Keratinocyte (primary cell): Measurements from ENCODE around the gene CCT7. TPM values are rescaled to one million over a fixed set of nuclear protein-coding genes. Genes with fewer than 3 reads are reported as not detected.

Experiments
- DNase-seq: peaks from one replicate; pipeline ENCODE4 v3.0.0-alpha.2; 2011; ENCODE audit warnings: low read depth, missing footprints, low spot score
- FAIRE-seq: peaks from 2 replicates; lab custom pipeline; 2011; peaks lifted over from hg19 to GRCh38; lab: Jason Lieb, UNC
- H2AFZ ChIP-seq: 2 replicates; pipeline ENCODE4 v1.6.0; 2012; ENCODE audit warnings: low read length, control low read depth, inconsistent platforms; ENCODE audit not compliant: control insufficient read depth
- H3K27ac ChIP-seq: 2 replicates; pipeline ENCODE4 v1.5.1; 2011; ENCODE audit warnings: low read length; ENCODE audit not compliant: control insufficient read depth, insufficient read depth
- H3K27me3 ChIP-seq: 3 replicates; pipeline ENCODE4 v1.6.0; 2011; ENCODE audit warnings: low read length; ENCODE audit not compliant: control insufficient read depth, insufficient read depth; ENCODE audit errors: extremely low read depth
- H3K36me3 ChIP-seq, 2 experiments: 2 replicates in 1 of 2; 3 replicates in 1 of 2; pipeline ENCODE4 v1.5.1; 2011; ENCODE audit warnings: low read length in 2 of 2, mild to moderate bottlenecking in 1 of 2; ENCODE audit not compliant: control insufficient read depth in 2 of 2, insufficient read depth in 2 of 2; ENCODE audit errors: extremely low read depth in 1 of 2
- H3K4me1 ChIP-seq: 3 replicates; pipeline ENCODE4 v1.5.1; 2011; ENCODE audit warnings: low read length; ENCODE audit not compliant: control insufficient read depth, insufficient read depth; ENCODE audit errors: extremely low read depth
- H3K4me2 ChIP-seq: 3 replicates; pipeline ENCODE4 v1.6.0; 2011; ENCODE audit warnings: low read depth, low read length; ENCODE audit not compliant: control insufficient read depth, insufficient read depth; ENCODE audit errors: extremely low read depth
- H3K4me3 ChIP-seq, 3 experiments: fragments of 200-600 bp in 1 of 3; sonication (generic) in 1 of 3; 2 replicates in 2 of 3; 3 replicates in 1 of 3; pipeline ENCODE4 v1.5.1; 2011 to 2016; ENCODE audit warnings: low read length in 3 of 3, mild to moderate bottlenecking in 3 of 3, control low read depth in 2 of 3, inconsistent platforms in 1 of 3, low read depth in 1 of 3, mixed read lengths in 1 of 3, mixed run types in 1 of 3, moderate library complexity in 1 of 3; ENCODE audit not compliant: control insufficient read depth in 2 of 3, insufficient read depth in 2 of 3; ENCODE audit errors: extremely low read depth in 1 of 3
- H3K79me2 ChIP-seq: 2 replicates; pipeline ENCODE4 v1.6.0; 2012; ENCODE audit warnings: low read length; ENCODE audit not compliant: control insufficient read depth, insufficient read depth
- H3K9ac ChIP-seq: 3 replicates; pipeline ENCODE4 v1.6.0; 2011; ENCODE audit warnings: low read length; ENCODE audit not compliant: control insufficient read depth, insufficient read depth; ENCODE audit errors: extremely low read depth
- H3K9me1 ChIP-seq: 3 replicates; pipeline ENCODE4 v1.6.0; 2011; ENCODE audit warnings: low read length; ENCODE audit not compliant: control insufficient read depth, insufficient read depth; ENCODE audit errors: extremely low read depth
- H3K9me3 ChIP-seq: 2 replicates; pipeline ENCODE4 v1.5.1; 2012; ENCODE audit warnings: low read depth, low read length; ENCODE audit not compliant: control insufficient read depth
- H4K20me1 ChIP-seq: 3 replicates; pipeline ENCODE4 v1.6.0; 2011; ENCODE audit warnings: low read length; ENCODE audit not compliant: control insufficient read depth, insufficient read depth; ENCODE audit errors: extremely low read depth
- CTCF ChIP-seq, 3 experiments: IDR thresholded peaks in 1 of 3; conservative IDR thresholded peaks in 1 of 3; optimal IDR thresholded peaks in 1 of 3; 2 replicates in 2 of 3; 3 replicates in 1 of 3; pipeline versions ENCODE3 to v1.5.1; 2011; ENCODE audit warnings: low read length in 3 of 3, mild to moderate bottlenecking in 3 of 3, moderate library complexity in 2 of 3, control low read depth in 1 of 3, inconsistent platforms in 1 of 3; ENCODE audit not compliant: insufficient read depth in 2 of 3; ENCODE audit errors: extremely low read depth in 1 of 3
- EZH2 ChIP-seq: IDR thresholded peaks from one replicate; pipeline ENCODE4 v1.6.1; 2012; ENCODE audit warnings: inconsistent platforms, mild to moderate bottlenecking, low read length, moderate library complexity
- dilution Hi-C: fragments of 300-500 bp; cut with MboI; formaldehyde crosslinking; loops from one replicate; pipeline ENCODE4 v1.7.0; 2020; ENCODE audit warnings: low sequenced_read_pairs; ENCODE audit not compliant: extremely low pct_ligation_motif_present
- polyA plus RNA-seq, 5 experiments: library from polyadenylated mRNA; depleted of rRNA in 3 of 5; stranded (reverse) in 3 of 5; stranded (forward) in 1 of 5; unstranded in 1 of 5; fragments of >200 nt; gene quantifications; 1 replicate in 1 of 5; 2 replicates in 3 of 5; 3 replicates in 1 of 5; pipeline versions ENCODE4 v1.2.1 to v1.2.3, GENCODE V29; 2011 to 2012; ENCODE audit warnings: missing spikeins in 2 of 5, low read depth in 1 of 5, low replicate concordance in 1 of 5
- small RNA-seq, 3 experiments: library from RNA; depleted of rRNA; stranded (forward); fragments of <200 nt; gene quantifications; one replicate each; pipeline ENCODE3, GENCODE V24; 2012; ENCODE audit warnings: low read depth in 3 of 3, low replicate concordance in 1 of 3; ENCODE audit not compliant: insufficient read length in 3 of 3

Gene CCT7
- polyA plus RNA-seq, 1 donor (not counting 4 experiments of a cell fraction or from before 2014, with no cell fraction given) = 357 TPM

DNA sequence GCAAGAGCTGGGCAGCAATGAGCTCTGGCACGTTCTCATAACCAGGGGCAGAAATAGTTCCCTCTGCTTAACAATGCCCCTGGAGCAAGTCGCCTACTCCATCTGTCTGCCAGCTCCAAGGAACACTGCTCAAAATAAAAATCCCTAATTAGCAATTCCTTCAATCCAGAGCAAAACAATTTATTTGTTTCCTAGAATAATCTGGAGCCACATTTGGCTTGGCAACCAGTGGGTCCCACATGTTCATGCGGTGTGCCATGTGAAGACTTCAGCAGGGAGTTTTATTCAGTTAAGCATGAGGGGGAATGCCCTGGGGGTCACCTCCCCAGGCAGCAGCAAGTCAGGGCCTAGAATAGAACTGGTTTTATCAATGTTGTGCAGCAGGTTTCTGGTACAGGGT lies 66.8 kb downstream of the CCT7 start:
- Histone ChIP-seq H3K4me3 (no peak overlapping the region), H3K9ac (no peak overlapping the region), H2AFZ (no peak overlapping the region), H3K9me1 (no peaks in the 10 kb centered on the region), H3K4me1 (no peaks in the 10 kb centered on the region), H3K9me3 (no peaks in the 10 kb centered on the region), H4K20me1 (no peaks in the 10 kb centered on the region), H3K79me2 (no peaks in the 10 kb centered on the region), H3K27me3 (peaks cover 25% of the 10 kb centered on the region), H3K4me2 (no peak overlapping the region), H3K27ac (no peak overlapping the region), H3K36me3 (no peaks in the 10 kb centered on the region)
- dilution Hi-C loops = no loop called here
- FAIRE-seq (no peak), DNase-seq (no peak)
- TF ChIP-seq CTCF (optimal IDR thresholded peaks at IDR 0.05 in 1 of 3, IDR thresholded peaks at IDR 0.05 in 1 of 3, conservative IDR thresholded peaks at IDR 0.05 in 1 of 3; ENCODE audit: extremely low read depth in 1 of 3, insufficient read depth in 2 of 3, low read length in 3 of 3) = no peak

- H3K79me2 ChIP-seq = no peaks in the 10 kb centered on the region
- H3K4me1 ChIP-seq = no peaks in the 10 kb centered on the region
- dilution Hi-C loops = no loop called here
- no peak overlapping the region for H3K4me2 ChIP-seq
- H3K4me3 ChIP-seq = no peak overlapping the region
- FAIRE-seq = no peak
- H3K9me3 ChIP-seq = no peaks in the 10 kb centered on the region
- no peak for DNase-seq
- H3K36me3 ChIP-seq = no peaks in the 10 kb centered on the region
- H2AFZ ChIP-seq = no peak overlapping the region
- peaks cover 20% of the 10 kb centered on the region for H3K27me3 ChIP-seq
- no peak overlapping the region for H3K27ac ChIP-seq
- H4K20me1 ChIP-seq = no peaks in the 10 kb centered on the region
- TF ChIP-seq EZH2 (no peak), CTCF (optimal IDR thresholded peaks at IDR 0.05 in 1 of 3, IDR thresholded peaks at IDR 0.05 in 1 of 3, conservative IDR thresholded peaks at IDR 0.05 in 1 of 3; ENCODE audit: extremely low read depth in 1 of 3, insufficient read depth in 2 of 3, low read length in 3 of 3) (no peak)
- H3K9ac ChIP-seq = no peak overlapping the region
- no peaks in the 10 kb centered on the region for H3K9me1 ChIP-seq
Observed at GRCh38 chr2:73301636-73302035, 67.5 kb downstream of the CCT7 start.

Small RNA genes lying within 50 kb of the gene (small RNA-seq; reads per million reads assigned to genes)
- gene RNU6-111P = 0 reads per million in 3 experiments

Other genes with a start within 250 kb of the CCT7 start
- 5.1 to 9.9 TPM (median 6.3 TPM) in 3 replicates for gene SFXN5, start 162.6 kb upstream of the CCT7 start, polyA plus RNA-seq
- 39.7 to 41.2 TPM (median 40.1 TPM) in 3 replicates for gene RAB11FIP5, start 121.4 kb upstream of the CCT7 start, polyA plus RNA-seq
- not detected in 3 replicates for gene NOTO, start 31.7 kb upstream of the CCT7 start, polyA plus RNA-seq
- gene SMYD5, start 20.1 kb upstream of the CCT7 start, polyA plus RNA-seq = 18.6 to 24.2 TPM (median 19.8 TPM) in 3 replicates
- 7.5 to 13.1 TPM (median 8.2 TPM) in 3 replicates for gene PRADC1, start 1.1 kb upstream of the CCT7 start, polyA plus RNA-seq
- gene FBXO41, start 50.2 kb downstream of the CCT7 start, polyA plus RNA-seq = 4.1 to 5.2 TPM (median 4.5 TPM) in 3 replicates
- gene EGR4, start 59.2 kb downstream of the CCT7 start, polyA plus RNA-seq = not detected in 3 replicates
- gene ALMS1, start 151.5 kb downstream of the CCT7 start, polyA plus RNA-seq = 4.4 to 6.5 TPM (median 4.6 TPM) in 3 replicates